ENCODE results near the gene CYSRT1. TPM values are rescaled to one million over a fixed set of nuclear protein-coding genes. Genes with fewer than 3 reads are reported as not detected.

CYSRT1 gene
- total RNA-seq, 2 donors from 2014 or later = 0.34 to 0.64 TPM

Other genes starting within 250 kb of the CYSRT1 start
- not detected for gene PTGDS, start 247.7 kb upstream of the CYSRT1 start, total RNA-seq
- gene LCNL1, start 242.2 kb upstream of the CYSRT1 start, total RNA-seq = not detected
- gene PAXX, start 232.8 kb upstream of the CYSRT1 start, total RNA-seq = 10 to 100 TPM; 36.7 to 64.5 TPM
- not detected for gene CLIC3, start 228.6 kb upstream of the CYSRT1 start, total RNA-seq
- gene ABCA2, start 196.9 kb upstream of the CYSRT1 start, total RNA-seq = 10 to 100 TPM; 17.8 to 21.9 TPM
- 1 to 10 TPM; 1.4 to 1.6 TPM for gene FUT7, start 193.1 kb upstream of the CYSRT1 start, total RNA-seq
- 10 to 100 TPM; 29.4 to 34.2 TPM for gene NPDC1, start 179.0 kb upstream of the CYSRT1 start, total RNA-seq
- gene ENTPD2, start 171.1 kb upstream of the CYSRT1 start, total RNA-seq = under 1 TPM in 1 of 2 donors, not detected in 1; 0.27 TPM
- gene SAPCD2, start 154.6 kb upstream of the CYSRT1 start, total RNA-seq = 10 to 100 TPM in 1 of 2 donors, 1 to 10 TPM in 1; 3.5 to 13.3 TPM
- gene UAP1L1, start 147.7 kb upstream of the CYSRT1 start, total RNA-seq = 10 to 100 TPM in 1 of 2 donors, 1 to 10 TPM in 1; 7.5 to 28.2 TPM
- gene MAN1B1, start 138.2 kb upstream of the CYSRT1 start, total RNA-seq = 10 to 100 TPM; 23.8 to 41.4 TPM
- gene DPP7, start 110.4 kb upstream of the CYSRT1 start, total RNA-seq = 100 to 1,000 TPM; 172 to 236 TPM
- gene GRIN1, start 86.0 kb upstream of the CYSRT1 start, total RNA-seq = under 1 TPM in 1 of 2 donors, not detected in 1; 0.10 TPM
- not detected for gene LRRC26, start 55.1 kb upstream of the CYSRT1 start, total RNA-seq
- not detected for gene TMEM210, start 53.1 kb upstream of the CYSRT1 start, total RNA-seq
- 10 to 100 TPM; 48.1 to 68.3 TPM for gene ANAPC2, start 36.6 kb upstream of the CYSRT1 start, total RNA-seq
- gene SSNA1, start 36.5 kb upstream of the CYSRT1 start, total RNA-seq = 10 to 100 TPM; 37.1 to 64.0 TPM
- 1 to 10 TPM; 5.7 to 7.3 TPM for gene TPRN, start 24.4 kb upstream of the CYSRT1 start, total RNA-seq
- gene TMEM203, start 19.5 kb upstream of the CYSRT1 start, total RNA-seq = 10 to 100 TPM; 15.3 to 27.1 TPM
- gene NDOR1, start 19.5 kb upstream of the CYSRT1 start, total RNA-seq = 10 to 100 TPM; 31.7 to 48.5 TPM
- gene RNF208, start 2.9 kb upstream of the CYSRT1 start, total RNA-seq = 1 to 10 TPM; 3.1 to 9.4 TPM
- gene RNF224, start 2.3 kb downstream of the CYSRT1 start, total RNA-seq = not detected
- under 1 TPM in 1 of 2 donors, not detected in 1; 0.12 TPM for gene SLC34A3, start 5.7 kb downstream of the CYSRT1 start, total RNA-seq
- gene TUBB4B, start 16.1 kb downstream of the CYSRT1 start, total RNA-seq = 100 to 1,000 TPM; 277 to 307 TPM
- gene STPG3, start 26.1 kb downstream of the CYSRT1 start, total RNA-seq = not detected
- gene NELFB, start 30.2 kb downstream of the CYSRT1 start, total RNA-seq = 10 to 100 TPM; 57.6 to 58.4 TPM
- gene TOR4A, start 52.6 kb downstream of the CYSRT1 start, total RNA-seq = 1 to 10 TPM; 2.6 to 8.8 TPM
- gene NRARP, start 77.1 kb downstream of the CYSRT1 start, total RNA-seq = 1 to 10 TPM in 1 of 2 donors, under 1 TPM in 1; 0.61 to 3.1 TPM
- gene EXD3, start 198.0 kb downstream of the CYSRT1 start, total RNA-seq = 10 to 100 TPM in 1 of 2 donors, 1 to 10 TPM in 1; 7.9 to 14.8 TPM
- 1 to 10 TPM in 1 of 2 donors, not detected in 1; 1.5 TPM for gene NOXA1, start 198.2 kb downstream of the CYSRT1 start, total RNA-seq
- gene ENTPD8, start 216.2 kb downstream of the CYSRT1 start, total RNA-seq = not detected
- 10 to 100 TPM; 12.0 to 61.3 TPM for gene NSMF, start 234.2 kb downstream of the CYSRT1 start, total RNA-seq